Measurements from ENCODE around the gene C5orf52.

DNA sequence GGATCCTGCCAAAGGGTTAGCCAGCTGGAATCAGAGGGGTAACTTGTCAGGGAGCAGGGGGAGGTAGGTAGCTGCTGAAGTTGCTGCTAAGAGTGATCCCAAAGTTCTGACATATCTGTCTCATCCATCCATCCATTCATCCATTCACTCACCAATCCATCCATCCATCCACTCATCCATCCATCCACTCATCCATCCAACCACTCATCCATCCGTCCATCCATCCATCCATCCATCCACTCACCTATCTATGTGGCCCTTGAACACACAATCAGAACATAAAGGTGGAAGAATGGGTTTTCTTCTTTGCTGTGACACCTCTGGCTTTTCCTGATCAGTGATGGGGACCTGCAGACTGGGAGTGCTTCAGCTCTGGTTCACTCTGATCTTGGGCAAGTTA, 3.0 kb upstream of the C5orf52 start:
- no peak for TF ChIP-seq HDGF (IDR thresholded peaks at IDR 0.05; ENCODE audit: borderline replicate concordance)
- TF ChIP-seq NFRKB (IDR thresholded peaks at IDR 0.05), result no peak
- no peak for TF ChIP-seq FOXM1 (IDR thresholded peaks at IDR 0.05; ENCODE audit: borderline replicate concordance)
- TF ChIP-seq, protein P1, sequence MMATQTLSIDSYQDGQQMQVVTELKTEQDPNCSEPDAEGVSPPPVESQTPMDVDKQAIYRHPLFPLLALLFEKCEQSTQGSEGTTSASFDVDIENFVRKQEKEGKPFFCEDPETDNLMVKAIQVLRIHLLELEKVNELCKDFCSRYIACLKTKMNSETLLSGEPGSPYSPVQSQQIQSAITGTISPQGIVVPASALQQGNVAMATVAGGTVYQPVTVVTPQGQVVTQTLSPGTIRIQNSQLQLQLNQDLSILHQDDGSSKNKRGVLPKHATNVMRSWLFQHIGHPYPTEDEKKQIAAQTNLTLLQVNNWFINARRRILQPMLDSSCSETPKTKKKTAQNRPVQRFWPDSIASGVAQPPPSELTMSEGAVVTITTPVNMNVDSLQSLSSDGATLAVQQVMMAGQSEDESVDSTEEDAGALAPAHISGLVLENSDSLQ (IDR thresholded peaks at IDR 0.05), result no peak
- TF ChIP-seq ELF4 (IDR thresholded peaks at IDR 0.05), result no peak
- no peak for TF ChIP-seq L3MBTL2 (conservative IDR thresholded peaks at IDR 0.05)
- no peak for TF ChIP-seq BHLHE40 (IDR thresholded peaks at IDR 0.05; ENCODE audit: borderline replicate concordance)
- no peak for TF ChIP-seq TARDBP (IDR thresholded peaks at IDR 0.05)
- TF ChIP-seq ZNF384 (IDR thresholded peaks at IDR 0.05), result no peak
- TF ChIP-seq LEF1 (IDR thresholded peaks at IDR 0.05; ENCODE audit: borderline replicate concordance), result no peak
- no peak for TF ChIP-seq SUZ12 (IDR thresholded peaks at IDR 0.05)
- no peak for TF ChIP-seq FOXK2 (IDR thresholded peaks at IDR 0.05)
- no peak for TF ChIP-seq SP1 (IDR thresholded peaks at IDR 0.05)
